Measurements from ENCODE around the gene GPSM1.

Gene GPSM1

DNA sequence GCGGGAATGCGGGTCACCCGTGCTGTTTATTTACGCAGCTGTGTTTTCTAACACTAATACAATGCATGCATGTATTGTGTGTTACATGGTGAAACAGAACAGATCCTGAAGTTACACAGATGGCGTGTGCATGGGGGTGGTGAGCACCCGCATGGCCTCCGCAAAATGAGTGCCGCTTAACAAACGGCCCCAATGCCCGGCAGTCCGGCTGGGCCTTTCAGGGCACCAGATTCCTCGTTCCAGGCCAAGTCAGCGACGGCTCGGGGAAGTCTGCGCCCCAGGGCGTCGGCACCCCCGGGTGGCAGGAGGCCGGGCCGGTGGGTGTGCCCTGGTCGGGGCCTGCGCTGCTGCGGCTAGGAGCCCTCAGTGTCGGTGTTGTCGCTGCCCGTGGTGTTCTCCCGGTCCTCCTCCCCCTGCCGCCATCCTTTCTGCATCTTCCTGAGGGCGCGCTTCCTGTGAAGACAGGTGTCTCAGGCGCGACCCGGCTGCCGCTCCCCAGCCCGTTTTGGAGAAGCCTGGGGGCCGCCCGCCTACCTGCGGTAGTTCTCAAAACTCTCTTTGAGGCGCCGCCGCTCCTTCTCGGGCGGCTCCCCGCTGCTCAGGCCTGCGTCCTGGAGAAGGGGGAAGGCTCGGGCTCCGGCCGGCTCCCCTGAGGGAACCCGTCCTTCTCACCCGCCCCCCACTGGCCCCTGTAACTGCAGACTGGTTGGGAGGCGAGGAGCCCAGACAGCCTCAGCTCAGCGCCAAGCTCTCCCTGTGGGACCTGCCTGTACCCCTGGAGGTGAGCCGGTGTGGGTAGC, 36.8 kb downstream of the GPSM1 start:
- DNase-seq: no peak

DNA sequence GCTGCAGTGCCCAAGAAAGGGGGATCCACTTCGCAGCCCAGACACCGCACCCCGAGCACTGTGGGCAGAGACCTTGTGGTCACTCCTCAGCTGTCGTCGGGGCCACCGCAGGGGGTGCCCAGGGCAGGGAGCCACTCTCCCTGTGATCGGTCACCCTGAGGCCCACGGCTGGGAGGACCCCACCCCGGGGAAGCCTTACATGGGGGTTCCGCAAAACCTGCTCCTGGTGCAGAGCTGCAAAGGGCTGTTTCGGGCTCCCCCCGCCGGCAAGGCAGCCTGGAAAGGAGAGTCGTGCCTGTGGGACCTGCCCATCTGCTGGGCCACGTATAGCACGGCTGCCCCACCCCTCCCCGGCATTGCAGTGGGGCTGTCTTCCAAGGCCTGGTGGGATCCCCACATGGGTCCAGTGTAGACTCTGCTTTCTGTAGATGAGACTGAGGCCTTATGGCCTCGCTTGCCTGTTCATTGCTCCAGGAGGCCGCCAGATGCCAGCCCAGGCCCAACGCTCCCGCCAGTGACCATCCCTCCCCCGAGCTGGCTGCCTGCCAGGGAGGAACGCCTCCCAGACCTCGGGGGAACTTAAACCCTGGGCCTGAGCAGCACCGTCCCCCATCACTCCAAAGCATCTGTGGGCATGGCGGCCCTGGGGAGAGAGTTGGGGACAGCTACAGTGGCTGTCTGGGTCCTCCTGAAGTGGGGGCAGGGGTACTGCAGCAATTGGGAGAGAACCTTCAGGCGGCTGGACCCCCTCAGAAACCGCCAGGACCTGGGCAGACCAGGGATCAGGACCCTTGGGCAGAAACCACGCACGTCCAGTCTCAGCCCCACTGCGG, 37.8 kb downstream of the GPSM1 start:
- DNase-seq: no peak

GRCh38 chr9:136365775-136366222, 38.5 kb downstream of the GPSM1 start:
- DNase-seq: no peak

GRCh38 chr9:136366826-136367225, 39.5 kb downstream of the GPSM1 start:
- DNase-seq: no peak

GRCh38 chr9:136367296-136368145, 40.2 kb downstream of the GPSM1 start:
- DNase-seq: no peak

DNA sequence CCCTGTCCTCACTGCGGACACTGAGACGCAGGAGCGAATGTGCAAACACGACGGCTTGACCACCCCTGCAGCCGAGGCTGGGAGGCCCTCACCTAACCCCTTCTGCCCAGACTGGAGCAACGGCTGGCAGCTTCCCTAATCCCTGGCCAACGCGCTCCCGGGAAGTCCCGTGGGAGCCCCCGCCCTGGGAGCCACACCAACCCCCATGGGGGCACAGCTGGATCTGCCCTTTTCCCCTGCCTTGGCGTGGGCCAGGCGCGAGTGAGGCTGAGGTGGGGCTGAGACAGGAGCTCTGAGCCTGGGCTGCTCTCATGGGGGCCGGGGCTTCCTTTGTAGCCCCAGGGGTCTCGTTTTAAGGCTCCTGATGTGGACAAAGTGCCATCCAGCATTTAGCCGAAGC, 40.9 kb downstream of the GPSM1 start:
- no peak for DNase-seq

DNA sequence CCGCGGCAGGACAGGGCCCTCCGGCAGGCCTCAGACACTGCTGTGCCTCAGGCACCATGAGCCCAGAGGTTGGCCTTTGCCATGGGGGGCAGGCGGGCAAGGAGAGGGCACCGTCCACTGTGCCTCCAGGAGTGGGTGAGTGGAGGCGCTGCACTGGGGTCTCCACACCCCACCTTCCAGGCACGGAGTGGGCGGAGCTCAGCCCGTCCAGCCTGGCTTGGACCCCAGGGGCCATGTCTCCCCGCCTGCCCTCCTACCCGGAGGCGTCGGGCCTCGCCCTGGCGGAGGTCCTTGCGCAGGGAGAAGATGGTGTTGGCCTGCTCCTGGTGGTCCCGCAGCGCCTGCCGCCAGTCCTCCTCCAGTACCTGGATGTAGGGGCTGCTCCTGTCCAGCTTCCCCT, 42.7 kb downstream of the GPSM1 start:
- no peak for DNase-seq

DNA sequence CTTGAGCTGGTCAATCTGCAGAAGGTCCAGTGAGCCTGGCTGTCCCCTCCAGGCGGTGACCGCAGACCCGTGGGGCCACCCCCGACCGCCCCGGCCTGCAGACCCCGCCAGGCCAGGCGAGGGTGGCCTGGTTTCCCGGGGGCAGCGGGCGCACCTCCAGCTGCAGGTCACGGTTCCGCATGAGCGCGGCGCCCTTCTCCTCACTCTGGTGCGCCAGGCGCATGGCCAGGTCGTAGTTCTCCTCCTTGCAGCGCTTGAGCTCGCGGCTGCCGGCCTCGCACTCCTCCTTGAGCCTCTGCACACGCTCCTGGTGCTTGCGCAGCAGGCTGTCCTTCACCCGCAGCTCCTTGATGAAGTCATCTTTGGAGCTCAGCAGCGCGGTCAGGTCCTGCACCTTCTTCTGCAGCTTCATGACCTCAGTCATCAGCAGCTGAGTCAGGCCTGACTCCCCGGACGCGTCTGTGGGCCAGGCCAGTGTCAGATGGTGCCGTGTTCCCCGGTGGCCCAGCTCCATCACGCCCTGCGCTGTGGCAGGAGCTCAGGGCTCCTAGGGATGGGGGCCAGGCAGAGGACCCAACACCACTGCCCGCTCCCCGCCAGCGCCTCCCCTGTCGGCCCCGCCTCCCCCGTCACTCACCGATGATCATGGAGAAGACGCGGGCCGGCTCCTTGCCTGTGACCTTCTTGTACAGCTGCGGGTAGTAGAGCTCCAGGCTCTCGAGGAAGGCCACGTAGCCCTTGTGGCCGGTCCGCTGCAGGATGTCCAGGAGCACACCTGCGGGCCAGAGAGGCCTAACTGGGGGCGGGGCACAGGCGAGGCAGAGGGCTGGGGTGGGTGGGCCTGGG, 43.6 kb downstream of the GPSM1 start:
- no peak for DNase-seq

- no peak for DNase-seq
Observed at GRCh38 chr9:136371533-136371880, 44.2 kb downstream of the GPSM1 start.

GRCh38 chr9:136372006-136372405, 44.7 kb downstream of the GPSM1 start:
- DNase-seq: no peak

GRCh38 chr9:136372561-136373299, 45.4 kb downstream of the GPSM1 start:
- DNase-seq: no peak

DNA sequence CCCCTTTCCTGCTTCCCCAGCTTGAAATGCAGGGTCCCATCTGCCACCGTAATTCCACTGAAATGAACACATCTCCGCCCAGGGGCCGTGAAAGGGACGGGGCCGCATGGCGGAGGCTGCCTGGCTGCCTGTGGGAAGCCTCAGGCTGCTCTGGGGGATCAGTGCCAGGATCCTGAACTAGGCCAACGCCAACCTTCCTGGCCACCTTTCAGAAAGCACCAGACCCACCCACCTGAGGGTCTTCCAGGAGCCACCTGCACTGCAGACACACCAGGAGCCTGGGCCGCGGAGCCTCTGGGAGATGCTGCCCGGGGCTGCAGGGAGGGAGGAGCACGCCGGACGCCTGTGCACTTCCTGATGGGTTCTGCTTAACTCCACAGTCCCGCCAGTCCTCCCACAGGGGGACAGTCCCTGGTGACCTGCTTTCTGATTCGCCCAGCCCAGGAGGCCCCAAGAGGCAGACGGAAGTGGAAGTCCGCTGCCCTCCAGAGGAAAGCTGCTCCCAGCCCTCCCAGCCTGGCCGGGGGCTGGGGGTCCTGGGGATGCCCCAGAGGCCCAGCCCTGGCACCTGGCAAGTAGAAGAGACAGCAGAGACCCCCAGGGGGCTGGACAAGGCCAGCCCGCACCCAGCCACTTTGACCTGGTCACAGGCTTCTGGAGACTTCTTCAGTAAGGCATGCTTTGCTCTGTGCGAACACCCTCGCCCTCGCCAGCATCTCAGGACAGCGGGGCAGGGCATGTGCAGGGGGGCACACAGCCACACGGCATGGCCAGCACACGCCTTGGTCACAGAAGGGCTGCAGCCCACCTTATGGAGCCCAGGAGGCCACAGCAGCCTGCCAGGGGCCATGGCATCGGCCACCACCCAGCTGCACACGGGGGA, 46.2 kb downstream of the GPSM1 start, which contains the start of gene CARD9:
Gene CARD9, minus strand, starts transcription at position 370 of the 883 bp plus-strand sequence. CDS start 1,591 bp downstream, outside the sequence.
- DNase-seq: no peak

DNA sequence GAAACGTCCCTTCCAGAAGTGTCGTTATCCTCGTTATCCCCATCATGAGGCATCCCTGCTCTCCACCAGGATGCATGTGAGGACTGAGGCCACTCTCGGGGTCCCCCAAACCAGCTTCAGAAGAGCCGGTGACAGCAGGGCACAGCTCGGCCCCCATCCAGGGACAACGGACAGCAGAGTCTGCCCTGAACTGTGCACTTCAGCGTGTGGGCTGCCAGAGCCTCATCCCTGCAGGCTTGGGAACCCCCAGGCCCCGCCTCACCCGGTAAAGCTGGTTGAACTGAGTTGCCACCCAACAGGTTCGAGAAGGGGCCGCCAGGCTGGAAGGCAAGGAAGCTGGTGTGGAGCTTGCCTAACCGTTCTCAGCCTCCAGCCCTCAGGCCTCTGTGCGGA, 46.8 kb downstream of the GPSM1 start:
- no peak for DNase-seq

DNA sequence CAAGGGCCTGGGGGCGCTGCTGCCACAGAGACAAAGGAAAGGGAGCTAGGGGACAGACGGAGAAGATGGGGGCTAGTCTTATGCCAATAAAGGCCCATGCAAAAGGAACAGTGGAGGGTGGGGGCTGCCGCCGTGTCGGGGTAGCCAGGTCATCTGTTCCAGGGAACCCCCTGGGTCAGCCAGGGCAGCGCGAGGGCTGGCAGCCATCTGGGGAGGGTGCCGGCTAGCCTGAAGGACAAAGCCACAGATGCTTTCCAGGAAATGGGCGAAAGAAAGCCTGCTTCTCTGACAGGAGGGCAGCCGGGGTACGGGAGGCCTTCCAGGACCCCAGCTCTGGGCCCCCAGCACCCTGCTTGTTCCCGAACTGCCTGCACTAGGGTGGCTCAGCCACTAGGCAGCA, 47.8 kb downstream of the GPSM1 start:
- DNase-seq: no peak

GRCh38 chr9:136376457-136376856, 49.1 kb downstream of the GPSM1 start:
- DNase-seq: no peak

DNA sequence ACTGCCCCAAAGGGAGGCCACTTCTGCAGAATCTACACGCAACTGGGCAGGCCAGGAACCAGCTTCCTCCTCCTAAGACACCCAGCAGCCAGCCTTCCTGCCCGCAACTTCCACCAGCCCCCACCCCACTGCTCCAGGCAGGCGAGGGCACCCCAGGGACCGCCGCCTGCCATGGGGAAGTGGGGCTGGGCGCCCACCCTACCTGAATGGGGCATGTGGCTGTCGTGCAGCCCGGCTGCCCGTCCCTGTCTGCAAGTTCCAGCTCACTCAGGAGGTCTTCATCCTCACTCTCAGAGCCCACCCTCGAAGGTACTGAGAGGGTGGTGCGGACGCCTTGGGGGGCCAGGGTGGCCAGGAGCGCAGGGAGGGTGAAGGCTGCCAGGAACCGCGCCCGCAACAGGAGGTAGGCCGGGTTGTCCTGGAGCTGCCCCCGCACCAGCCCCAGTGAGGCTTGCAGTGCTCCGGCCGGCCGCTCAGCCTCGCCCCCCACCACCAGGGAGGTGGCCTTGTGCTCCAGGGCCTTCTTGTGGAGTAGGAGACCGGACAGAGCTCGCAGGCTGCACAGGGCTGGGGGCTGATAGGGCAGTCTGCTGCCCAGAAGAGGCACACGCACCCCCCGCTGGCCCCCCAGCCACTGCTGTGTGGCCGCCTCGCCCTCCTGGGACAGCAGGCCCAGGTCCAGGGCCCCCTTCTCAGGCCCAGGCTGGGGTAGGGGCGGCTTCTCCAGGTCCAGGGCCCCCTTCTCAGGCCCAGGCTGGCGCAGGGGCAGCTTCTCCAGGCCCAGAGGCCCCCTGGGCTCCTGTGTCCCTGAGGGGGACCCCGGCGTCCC, 50.2 kb downstream of the GPSM1 start:
- no peak for DNase-seq

DNA sequence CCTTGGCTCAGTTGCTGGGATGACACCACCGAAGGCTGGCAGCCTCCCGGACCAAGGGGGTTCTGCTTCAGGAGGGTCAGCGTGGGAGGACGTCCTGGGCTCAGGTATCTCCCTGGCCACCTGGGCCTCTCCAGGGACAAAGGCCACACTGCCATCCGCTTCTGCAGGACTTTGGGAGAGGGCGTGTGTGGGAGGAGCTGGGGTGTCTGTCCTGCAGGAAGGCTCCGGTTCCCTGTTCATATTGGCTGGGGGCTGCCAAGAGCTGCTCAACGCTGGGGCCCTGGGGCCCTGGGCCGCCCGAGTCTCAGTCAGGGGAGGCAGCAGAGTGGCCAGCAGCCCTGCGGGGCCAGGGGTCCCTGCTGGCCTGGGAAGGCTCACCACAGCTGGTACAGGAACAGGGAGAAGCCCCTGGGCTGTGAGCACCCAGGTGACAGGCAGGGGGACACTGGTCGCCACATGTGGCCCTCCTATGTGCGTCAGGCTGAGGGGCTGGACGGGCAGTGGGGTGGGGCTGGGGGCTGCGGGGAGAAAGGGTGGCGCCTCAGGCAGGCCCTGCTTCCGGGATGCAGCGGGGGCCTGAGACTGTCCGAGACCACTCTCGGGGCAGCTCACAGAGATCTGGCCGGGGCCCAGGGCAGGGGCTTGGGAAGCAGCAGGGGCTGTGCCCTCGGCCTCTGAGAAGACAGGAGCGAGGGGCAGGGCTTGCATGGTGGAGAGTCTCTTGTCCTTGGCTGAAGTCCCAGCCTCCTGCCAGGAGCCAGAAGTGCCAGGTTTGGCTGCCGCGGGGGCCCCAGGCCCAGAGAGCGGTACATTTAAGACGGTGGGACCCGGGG, 51.0 kb downstream of the GPSM1 start:
- no peak for DNase-seq

DNA sequence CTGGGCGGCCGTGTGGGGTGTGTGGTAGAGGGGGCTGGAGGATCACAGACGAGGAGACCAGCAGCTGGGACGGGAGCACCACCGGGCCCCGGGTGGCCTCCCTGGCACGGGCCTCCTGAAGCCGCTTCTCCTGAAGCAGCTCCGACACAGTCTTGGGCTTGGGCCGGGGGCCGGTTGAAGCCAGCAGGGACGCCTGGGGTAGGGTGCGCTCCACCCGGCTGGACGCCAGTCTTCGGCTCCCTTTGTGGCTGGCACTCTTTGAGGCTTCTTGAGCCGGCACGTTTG, 51.6 kb downstream of the GPSM1 start:
- DNase-seq: no peak

DNA sequence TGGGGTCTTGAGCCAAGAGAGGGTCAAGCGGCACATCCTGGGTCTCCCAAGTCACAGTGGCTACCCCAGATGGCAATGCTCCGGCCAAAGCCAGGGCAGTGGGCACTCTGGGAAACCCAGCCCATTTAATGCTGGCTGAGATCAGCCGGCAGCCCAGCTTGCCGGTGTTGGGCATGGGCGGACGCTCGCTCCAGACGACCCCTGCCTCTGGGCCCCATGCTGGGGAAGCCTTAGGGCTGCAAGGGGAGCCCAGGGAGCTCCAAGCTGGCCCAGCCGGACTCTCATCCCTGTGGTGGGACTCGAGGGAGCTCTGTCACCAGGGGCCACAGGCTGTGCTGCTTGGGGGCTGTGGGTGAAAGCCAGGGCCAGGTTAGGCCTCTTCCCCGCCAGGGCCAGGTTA, 52.1 kb downstream of the GPSM1 start:
- no peak for DNase-seq
